Type B pancreatic cell (in vitro differentiated cells): Measurements from ENCODE around the gene RAPGEF6. TPM values are rescaled to one million over a fixed set of nuclear protein-coding genes. Genes with fewer than 3 reads are reported as not detected.

ENCODE experiments used
- DNase-seq: peaks from one replicate; pipeline ENCODE4 v3.0.0; 2021; ENCODE audit warnings: mixed read lengths; ENCODE audit not compliant: unreplicated experiment; ENCODE audit errors: extremely low spot score
- H3K27ac Mint-ChIP-seq: 2 replicates; pipeline ENCODE4 v1.8.0; 2021; ENCODE audit warnings: mild to moderate bottlenecking, mixed read lengths
- H3K27me3 Mint-ChIP-seq: 2 replicates; pipeline ENCODE4 v1.8.0; 2021; ENCODE audit warnings: mixed read lengths
- H3K36me3 Mint-ChIP-seq: 2 replicates; pipeline ENCODE4 v1.8.0; 2021; ENCODE audit warnings: mixed read lengths
- H3K4me1 Mint-ChIP-seq: one replicate; pipeline ENCODE4 v1.8.0; 2021; ENCODE audit warnings: mixed read lengths; ENCODE audit not compliant: unreplicated experiment
- H3K4me3 Mint-ChIP-seq: 2 replicates; pipeline ENCODE4 v1.8.0; 2021; ENCODE audit warnings: mild to moderate bottlenecking, mixed read lengths
- H3K9me3 Mint-ChIP-seq: 2 replicates; pipeline ENCODE4 v1.8.0; 2021; ENCODE audit warnings: mixed read lengths
- CTCF ChIP-seq: fragments of 200-600 bp; sonication (generic); conservative IDR thresholded peaks from 2 replicates; pipeline ENCODE4 v1.5.0; 2021; ENCODE audit warnings: antibody characterized with exemption, mild to moderate bottlenecking
- long read RNA-seq: library from polyadenylated mRNA; unstranded; transcript quantifications from one replicate; pipeline ENCODE4 v2.0.0, GENCODE V29; 2020
- total RNA-seq: library from RNA; stranded (reverse); gene quantifications from 2 replicates; pipeline ENCODE4 v1.2.1, GENCODE V29; 2021; ENCODE audit warnings: low replicate concordance

Gene RAPGEF6
- 15.6 and 23.4 TPM in 2 replicates for total RNA-seq
- long read RNA-seq, partial matches to known transcripts, result 9 of 13 reads
- long read RNA-seq, other reads (novel, unspliced or antisense), result 3 of 13 reads

GRCh38 chr5:131634996-131635683, at the start of gene RAPGEF6:
RAPGEF6 (minus strand) TSS chr5:131635229; CDS start chr5:131635030, 199 bp downstream.
- H3K27me3 Mint-ChIP-seq, result no peaks in the 10 kb centered on the region
- peak within 1 kb of the TSS; percentile 96 for H3K4me3 Mint-ChIP-seq
- H3K36me3 Mint-ChIP-seq, result no peaks in the 10 kb centered on the region
- peak within 1 kb of the TSS; percentile 97 for H3K27ac Mint-ChIP-seq
- H3K9me3 Mint-ChIP-seq, result no peaks in the 10 kb centered on the region
- peak; percentile 93 for DNase-seq
- peaks cover 13% of the 10 kb centered on the region for H3K4me1 Mint-ChIP-seq
- peak; percentile 63 for TF ChIP-seq CTCF

- Mint-ChIP-seq H3K4me3 (no peak overlapping the region), H3K9me3 (no peaks in the 10 kb centered on the region), H3K27ac (no peak overlapping the region), H3K27me3 (no peaks in the 10 kb centered on the region), H3K4me1 (no peaks in the 10 kb centered on the region), H3K36me3 (peaks cover 17% of the 10 kb centered on the region)
- TF ChIP-seq CTCF, result no peak
- no peak for DNase-seq
Observed at GRCh38 chr5:131684595-131684994, 49.6 kb upstream of the RAPGEF6 start.

GRCh38 chr5:131684051-131684450, 49.0 kb upstream of the RAPGEF6 start:
- Mint-ChIP-seq H3K36me3 (peaks cover 21% of the 10 kb centered on the region), H3K4me1 (no peaks in the 10 kb centered on the region), H3K27me3 (no peaks in the 10 kb centered on the region), H3K9me3 (no peaks in the 10 kb centered on the region), H3K27ac (no peak overlapping the region), H3K4me3 (no peak overlapping the region)
- no peak for TF ChIP-seq CTCF
- DNase-seq, result no peak

- no peak for TF ChIP-seq CTCF
- no peak for DNase-seq
- H3K27me3 Mint-ChIP-seq, result no peaks in the 10 kb centered on the region
- no peak overlapping the region for H3K27ac Mint-ChIP-seq
- H3K9me3 Mint-ChIP-seq, result no peaks in the 10 kb centered on the region
- H3K4me3 Mint-ChIP-seq, result no peak overlapping the region
- peaks cover 17% of the 10 kb centered on the region for H3K36me3 Mint-ChIP-seq
- no peaks in the 10 kb centered on the region for H3K4me1 Mint-ChIP-seq
Observed at GRCh38 chr5:131682826-131683225, 47.8 kb upstream of the RAPGEF6 start.

GRCh38 chr5:131682175-131682574, 47.1 kb upstream of the RAPGEF6 start:
- H3K4me1 Mint-ChIP-seq, result no peaks in the 10 kb centered on the region
- no peaks in the 10 kb centered on the region for H3K27me3 Mint-ChIP-seq
- H3K36me3 Mint-ChIP-seq, result peaks cover 21% of the 10 kb centered on the region
- no peak for TF ChIP-seq CTCF
- H3K9me3 Mint-ChIP-seq, result no peaks in the 10 kb centered on the region
- H3K27ac Mint-ChIP-seq, result no peak overlapping the region
- no peak for DNase-seq
- H3K4me3 Mint-ChIP-seq, result no peak overlapping the region
